ENCODE results near the gene RSPH6A.

- TF ChIP-seq CTCF (IDR thresholded peaks at IDR 0.05) (peak; percentile 89), SIN3A (IDR thresholded peaks at IDR 0.05; ENCODE audit: borderline replicate concordance, low read depth, low read length) (peak; percentile 50), RCOR1 (IDR thresholded peaks at IDR 0.05; ENCODE audit: low read length) (no peak), USF2 (IDR thresholded peaks at IDR 0.05; ENCODE audit: borderline replicate concordance, low read depth, low read length) (no peak), SMC3 (IDR thresholded peaks at IDR 0.05; ENCODE audit: low read depth, low read length) (peak; percentile 43; the same call in 1 of the 2 replicates), MAX (IDR thresholded peaks at IDR 0.05; ENCODE audit: low read depth) (peak; percentile 77; the same call in 1 of the 2 replicates), FOXM1 (IDR thresholded peaks at IDR 0.05; ENCODE audit: low read depth) (no peak; the same call in 1 of the 2 replicates), RFX5 (IDR thresholded peaks at IDR 0.05; ENCODE audit: low read length) (peak; percentile 64), EZH2phosphoT487 (IDR thresholded peaks at IDR 0.05; ENCODE audit: borderline replicate concordance, low read depth) (no peak), TAF1 (IDR thresholded peaks at IDR 0.05; ENCODE audit: borderline replicate concordance, low read depth, low read length) (0 out of 2 replicates have a peak, but pooled peaks have one; percentile 26), MXI1 (IDR thresholded peaks at IDR 0.05; ENCODE audit: low read depth, low read length) (peak; percentile 29), EP300 (IDR thresholded peaks at IDR 0.05; ENCODE audit: borderline replicate concordance in 1 of 2, low read depth in 1 of 2, low read length in 1 of 2) (no peak; a peak in 1 of 4 replicates), JUND (IDR thresholded peaks at IDR 0.05) (no peak)
- TF ChIP-seq, protein P1, sequence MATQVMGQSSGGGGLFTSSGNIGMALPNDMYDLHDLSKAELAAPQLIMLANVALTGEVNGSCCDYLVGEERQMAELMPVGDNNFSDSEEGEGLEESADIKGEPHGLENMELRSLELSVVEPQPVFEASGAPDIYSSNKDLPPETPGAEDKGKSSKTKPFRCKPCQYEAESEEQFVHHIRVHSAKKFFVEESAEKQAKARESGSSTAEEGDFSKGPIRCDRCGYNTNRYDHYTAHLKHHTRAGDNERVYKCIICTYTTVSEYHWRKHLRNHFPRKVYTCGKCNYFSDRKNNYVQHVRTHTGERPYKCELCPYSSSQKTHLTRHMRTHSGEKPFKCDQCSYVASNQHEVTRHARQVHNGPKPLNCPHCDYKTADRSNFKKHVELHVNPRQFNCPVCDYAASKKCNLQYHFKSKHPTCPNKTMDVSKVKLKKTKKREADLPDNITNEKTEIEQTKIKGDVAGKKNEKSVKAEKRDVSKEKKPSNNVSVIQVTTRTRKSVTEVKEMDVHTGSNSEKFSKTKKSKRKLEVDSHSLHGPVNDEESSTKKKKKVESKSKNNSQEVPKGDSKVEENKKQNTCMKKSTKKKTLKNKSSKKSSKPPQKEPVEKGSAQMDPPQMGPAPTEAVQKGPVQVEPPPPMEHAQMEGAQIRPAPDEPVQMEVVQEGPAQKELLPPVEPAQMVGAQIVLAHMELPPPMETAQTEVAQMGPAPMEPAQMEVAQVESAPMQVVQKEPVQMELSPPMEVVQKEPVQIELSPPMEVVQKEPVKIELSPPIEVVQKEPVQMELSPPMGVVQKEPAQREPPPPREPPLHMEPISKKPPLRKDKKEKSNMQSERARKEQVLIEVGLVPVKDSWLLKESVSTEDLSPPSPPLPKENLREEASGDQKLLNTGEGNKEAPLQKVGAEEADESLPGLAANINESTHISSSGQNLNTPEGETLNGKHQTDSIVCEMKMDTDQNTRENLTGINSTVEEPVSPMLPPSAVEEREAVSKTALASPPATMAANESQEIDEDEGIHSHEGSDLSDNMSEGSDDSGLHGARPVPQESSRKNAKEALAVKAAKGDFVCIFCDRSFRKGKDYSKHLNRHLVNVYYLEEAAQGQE (IDR thresholded peaks at IDR 0.05; ENCODE audit: low read depth, low read length) = no peak
Observed at GRCh38 chr19:45770192-45771101, 44.7 kb downstream of the RSPH6A start.
